Measurements from ENCODE around the gene NPRL2.

DNA sequence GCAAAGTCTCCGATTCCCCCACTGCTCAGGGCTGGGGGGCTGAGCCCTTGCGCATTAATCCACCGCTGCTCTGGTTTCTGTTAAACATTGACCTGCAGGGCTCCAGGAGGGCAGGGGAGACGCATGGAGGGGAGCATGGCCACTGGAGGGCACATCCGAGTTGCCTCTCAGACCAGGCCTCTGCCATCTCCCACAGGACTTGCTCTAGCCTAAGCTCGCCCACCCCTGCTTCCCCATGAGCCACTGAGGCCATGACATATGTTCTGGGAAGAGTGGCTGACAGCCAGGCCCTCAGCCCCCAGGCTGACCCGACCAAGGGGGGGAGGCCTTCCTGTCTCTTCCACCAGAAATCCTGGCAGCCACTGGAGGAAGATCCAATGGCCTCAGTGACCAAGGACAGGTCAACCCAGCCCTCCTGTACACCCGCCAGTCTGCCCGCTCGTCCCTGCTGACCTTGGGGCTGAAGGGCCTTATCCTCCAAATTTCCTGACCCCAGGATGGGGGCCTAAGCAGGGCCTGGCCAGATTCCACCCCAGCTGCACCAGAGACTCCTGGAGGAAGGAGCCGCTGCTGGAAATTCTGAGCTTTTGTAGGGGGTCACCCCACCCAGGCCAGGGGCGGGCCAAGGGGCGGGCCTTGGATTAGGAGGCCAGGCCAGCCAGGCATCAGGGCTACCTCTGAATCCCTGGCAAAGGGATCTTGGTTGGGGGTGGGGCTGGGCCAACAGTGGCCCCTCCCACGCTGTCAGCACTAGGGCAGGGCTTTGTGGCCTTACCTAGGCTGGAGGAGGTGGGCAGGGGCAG is 47.4 kb downstream of the NPRL2 start, which contains the start of gene HYAL1:
- TF ChIP-seq CTCF (IDR thresholded peaks at IDR 0.05; ENCODE audit: extremely low read depth in 1 of 2, insufficient read depth in 1 of 2, low read depth in 1 of 2, low read length in 2 of 2) (peak in 1 of 2 donors; percentile 10), POLR2A (IDR thresholded peaks at IDR 0.05; ENCODE audit: low read depth, low read length) (no peak), POLR2AphosphoS5 (IDR thresholded peaks at IDR 0.05; ENCODE audit: insufficient read depth, low read depth, low read length) (peak; percentile 25), EZH2 (IDR thresholded peaks at IDR 0.05; ENCODE audit: borderline replicate concordance, low read depth, low read length, severe bottlenecking) (no peak), GATA2 (IDR thresholded peaks at IDR 0.05; ENCODE audit: insufficient read depth, insufficient read length, low read depth, low read length) (no peak), JUN (IDR thresholded peaks at IDR 0.05; ENCODE audit: borderline replicate concordance, insufficient read depth, insufficient read length, low read depth) (no peak), MAX (IDR thresholded peaks at IDR 0.05; ENCODE audit: insufficient read depth, insufficient read length) (no peak), MYC (IDR thresholded peaks at IDR 0.05; ENCODE audit: low read depth, low read length) (no peak)
